ELF-1 (cell line): Measurements from ENCODE around the gene MRPS34.

Source experiments
- DNase-seq: peaks from one replicate; pipeline ENCODE4 v3.0.0-alpha.2; 2016; ENCODE audit warnings: low read depth, low spot score

MRPS34 gene

DNA sequence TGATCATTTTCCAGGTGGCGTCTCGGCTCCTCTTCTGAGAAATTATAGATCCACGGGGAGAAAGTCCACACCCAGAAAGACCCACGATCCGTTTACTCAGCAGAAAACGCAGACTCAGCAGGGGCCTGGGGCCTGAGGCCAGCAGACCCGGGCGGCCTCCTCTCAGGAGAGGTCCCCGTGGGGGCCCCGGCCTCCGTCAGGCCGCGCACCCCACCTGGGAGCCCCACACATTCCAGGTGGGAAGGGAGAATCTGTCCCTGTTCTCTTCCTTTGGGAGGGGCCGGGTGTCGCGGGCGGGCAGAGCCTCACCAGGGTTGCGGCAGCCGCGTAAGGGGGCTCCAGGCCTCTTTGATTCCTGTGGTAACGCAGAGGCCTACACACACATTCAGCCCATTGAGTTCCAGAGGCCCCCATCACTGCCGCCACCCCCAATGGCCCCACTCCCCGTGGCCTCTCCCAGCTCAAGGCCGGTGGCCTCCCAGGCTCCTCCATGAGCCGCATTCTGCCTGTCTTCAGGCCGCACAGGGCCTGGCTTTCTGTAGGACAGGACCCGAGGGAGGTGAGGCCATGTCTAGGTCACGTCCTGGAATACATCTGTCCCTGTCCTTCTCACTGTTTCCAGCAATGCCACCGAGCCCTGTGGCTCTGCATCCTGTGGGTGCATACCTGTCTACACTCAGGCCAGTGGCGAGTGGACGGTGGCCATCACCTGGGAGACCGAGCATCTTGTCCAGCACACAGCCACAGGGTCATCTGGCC lies 22.2 kb upstream of the MRPS34 start:
- no peak for DNase-seq

DNA sequence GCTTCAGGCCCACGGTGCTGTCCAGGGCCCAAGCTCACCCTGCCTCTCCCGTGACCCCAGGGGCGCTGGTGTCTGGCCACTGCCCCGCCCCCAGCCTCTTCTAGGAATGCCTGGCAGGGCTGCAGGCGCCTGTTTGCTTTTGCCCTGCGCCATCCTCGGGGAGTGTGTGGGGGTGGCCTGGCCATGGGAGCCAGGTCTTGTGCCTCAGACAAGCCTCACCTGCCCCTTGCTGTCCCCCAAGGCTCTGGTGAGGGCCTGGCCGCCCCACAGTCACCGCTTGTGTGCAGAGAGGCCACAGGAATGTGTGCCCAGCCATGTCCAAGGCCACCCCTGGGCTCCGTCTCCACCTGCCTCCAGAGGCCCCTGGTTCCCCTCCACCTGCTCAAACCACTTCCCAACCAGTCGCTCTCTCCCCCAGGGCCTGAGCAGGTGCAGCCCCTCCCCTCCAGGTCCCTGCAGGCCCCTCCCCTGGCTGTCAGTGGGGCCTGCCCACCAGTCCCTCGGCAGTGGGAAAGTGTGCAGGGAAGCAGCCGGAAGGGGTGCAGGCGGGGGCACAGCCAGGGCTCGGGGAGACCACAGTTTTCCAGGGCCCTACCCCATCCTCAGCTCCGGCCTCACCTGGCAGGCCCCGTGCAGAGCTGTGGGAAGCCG lies 21.4 kb upstream of the MRPS34 start:
- DNase-seq: no peak

DNA sequence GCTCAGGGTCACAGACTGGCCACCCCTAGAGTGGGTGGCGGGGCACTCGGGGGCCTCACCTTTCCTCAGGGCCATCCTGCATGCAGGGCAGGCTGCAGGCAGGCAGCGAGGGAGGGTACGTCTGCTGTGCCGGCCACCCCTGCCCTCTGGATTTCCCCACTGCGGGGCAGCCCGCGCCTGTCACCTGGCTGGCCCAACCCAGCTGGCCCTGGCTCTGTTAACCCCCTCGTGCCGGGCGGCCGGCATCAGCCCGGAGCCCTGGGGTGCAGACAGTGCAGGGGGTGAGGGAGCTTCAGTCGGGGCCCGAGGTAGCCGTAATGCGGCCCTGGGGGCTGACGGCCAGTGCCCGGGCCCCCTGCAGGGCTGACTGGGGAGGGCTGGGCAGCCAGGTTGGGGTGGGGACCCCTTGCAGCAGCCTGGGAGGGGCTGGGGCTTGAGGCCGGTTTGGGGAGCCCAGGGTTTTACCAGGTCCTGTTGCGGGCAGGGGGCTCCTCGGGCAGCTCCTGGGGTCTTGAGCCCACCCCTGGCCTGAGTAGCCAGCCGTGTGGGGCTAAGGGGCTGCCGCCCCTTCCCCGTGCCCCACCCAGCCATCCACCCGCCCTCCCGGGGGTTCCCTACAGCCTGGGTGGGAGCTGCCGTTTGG lies 20.8 kb upstream of the MRPS34 start, which contains the start of gene IGFALS:
Gene IGFALS, minus strand, starts transcription at position 128 of the 643 bp plus-strand sequence. Its CDS starts 53 bp downstream, at position 75.
- no peak for DNase-seq

DNA sequence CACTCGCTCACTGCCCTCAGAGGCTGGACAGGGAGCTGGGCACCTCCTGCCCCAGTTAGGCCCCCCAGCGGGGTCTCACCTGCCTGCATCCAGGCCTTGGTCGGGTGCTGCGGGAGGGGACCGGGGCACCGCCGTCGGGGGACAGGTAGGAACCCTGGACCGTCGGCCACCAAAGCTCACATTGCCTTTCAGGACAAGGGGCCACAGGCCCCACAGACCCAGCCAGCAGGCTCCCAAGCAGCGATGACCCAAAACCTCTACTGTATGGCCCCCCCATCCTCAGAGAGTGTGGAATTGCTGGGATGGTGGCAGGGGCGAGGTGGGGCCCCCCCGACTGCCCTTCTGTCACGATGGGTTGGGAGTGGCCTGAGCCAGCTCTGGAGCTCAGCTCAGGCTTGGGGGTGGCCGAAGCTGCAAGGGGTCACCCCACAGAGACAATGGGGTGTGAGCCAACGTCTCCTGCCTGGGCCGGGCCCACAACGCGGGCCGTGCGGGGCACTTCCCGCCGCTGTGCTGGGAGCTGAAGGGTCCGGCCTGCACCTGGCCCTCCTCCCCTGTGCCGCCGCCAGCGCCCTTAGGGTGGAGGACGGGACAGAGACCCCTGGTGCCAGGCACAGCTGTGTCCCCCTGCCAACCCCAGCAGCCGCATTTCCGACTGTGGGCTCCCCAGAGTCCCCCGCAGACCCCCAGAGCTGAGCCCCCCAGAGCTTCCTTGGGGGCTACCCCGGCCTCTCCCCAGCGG lies 20.1 kb upstream of the MRPS34 start:
- DNase-seq: no peak

DNA sequence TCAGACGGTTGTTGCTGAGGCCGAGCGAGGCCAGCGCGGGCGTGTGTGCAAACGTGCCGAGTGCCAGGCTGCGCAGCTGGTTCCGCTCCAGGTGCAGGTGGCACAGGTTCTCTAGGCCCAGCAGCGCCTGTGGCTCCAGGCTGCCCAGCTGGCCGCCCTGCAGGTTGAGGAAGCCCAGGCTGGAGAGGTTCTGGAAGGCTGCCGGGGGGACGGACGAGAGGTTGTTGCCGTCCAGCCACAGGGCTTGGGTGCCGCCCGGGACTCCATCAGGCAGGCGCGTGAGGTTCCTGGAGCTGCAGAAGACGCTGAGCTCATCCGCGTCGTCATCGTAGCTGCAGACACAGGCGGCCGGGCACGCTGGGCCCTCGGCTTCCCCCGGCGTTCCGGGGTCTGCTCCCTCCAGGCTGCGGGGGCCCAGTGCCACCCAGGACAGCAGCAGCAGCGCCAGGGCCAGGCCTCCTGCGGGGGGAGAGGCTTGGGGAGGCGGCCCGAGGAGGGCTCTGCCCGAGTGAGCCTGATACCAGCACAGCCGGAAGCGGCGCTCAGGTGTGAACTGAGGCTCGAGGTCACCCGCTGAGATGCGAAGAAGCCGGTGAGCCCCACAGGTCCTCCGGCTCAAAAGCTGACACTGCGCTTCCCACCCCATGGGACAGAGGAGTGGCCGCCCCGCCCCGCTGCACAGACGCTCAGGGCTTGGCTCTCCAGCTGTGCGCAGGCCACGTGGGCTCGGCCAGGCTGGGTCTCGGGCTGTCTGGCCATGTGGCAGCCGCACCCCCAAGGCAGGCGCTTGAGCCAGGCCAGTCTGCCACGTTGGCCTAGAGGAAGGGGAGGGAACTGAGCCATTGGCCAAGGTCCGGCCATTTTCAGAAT lies 19.2 kb upstream of the MRPS34 start:
- DNase-seq: no peak

DNA sequence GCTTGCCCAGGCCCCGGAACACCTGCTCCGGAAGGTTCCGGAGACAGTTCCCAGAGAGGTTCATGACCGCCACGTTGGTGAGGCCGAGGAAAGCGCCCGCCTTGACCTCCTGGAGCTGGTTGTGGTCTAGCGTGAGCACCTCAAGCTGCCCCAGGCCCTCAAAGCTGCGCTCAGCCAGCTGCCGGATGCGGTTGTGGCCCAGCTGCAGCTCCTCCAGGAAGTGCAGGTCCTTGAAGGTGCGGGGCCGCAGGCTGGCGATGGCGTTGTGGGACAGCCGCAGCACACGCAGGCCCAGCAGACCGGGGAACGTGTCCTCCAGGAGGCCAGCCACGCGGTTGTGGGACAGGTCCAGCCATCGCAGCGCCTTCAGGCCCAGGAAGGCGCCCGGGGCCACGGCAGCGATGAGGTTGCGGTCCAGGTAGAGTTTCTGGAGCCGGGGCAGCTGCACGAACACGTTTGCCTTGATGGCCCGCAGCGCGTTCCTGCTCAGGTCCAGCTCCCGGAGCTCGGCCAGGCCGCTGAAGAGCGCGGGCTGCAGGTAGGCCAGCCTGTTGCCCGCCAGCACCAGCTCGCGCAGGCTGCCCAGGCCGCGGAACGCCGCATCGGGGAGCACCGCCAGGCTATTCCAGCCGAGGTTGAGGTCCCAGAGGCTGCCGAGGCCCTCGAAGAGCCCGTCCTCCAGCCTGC lies 18.5 kb upstream of the MRPS34 start:
- no peak for DNase-seq

DNA sequence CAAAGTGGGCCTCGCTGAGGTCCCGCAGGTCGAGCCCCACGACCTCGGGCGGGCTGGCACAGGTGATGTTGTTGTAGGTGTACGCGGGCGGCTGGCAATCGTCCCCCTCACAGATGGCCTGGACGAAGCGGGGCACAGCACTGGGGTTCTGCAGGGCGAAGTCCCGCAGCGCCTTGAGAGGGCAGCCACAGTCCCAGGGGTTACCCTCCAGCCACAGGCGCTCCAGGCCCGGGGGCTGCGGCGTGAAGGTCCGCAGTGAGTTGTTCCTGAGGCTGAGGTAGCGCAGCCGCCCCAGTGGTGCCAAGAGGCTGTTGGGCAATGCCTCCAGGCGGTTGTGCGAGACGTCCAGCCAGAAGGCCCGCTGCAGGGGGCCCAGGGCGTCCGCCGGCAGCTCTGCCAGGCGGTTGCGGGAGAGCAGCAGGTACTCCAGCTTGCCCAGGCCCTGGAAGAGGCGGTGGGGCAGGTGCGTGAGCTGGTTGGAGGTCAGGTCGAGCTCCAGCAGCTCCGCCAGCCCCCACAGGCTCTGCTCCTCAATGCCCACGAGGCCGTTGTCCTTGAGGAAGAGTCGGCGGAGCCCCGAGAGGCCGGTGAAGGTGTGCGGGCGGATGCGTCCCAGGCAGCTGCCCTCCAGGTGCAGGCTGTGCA lies 17.8 kb upstream of the MRPS34 start:
- no peak for DNase-seq

DNA sequence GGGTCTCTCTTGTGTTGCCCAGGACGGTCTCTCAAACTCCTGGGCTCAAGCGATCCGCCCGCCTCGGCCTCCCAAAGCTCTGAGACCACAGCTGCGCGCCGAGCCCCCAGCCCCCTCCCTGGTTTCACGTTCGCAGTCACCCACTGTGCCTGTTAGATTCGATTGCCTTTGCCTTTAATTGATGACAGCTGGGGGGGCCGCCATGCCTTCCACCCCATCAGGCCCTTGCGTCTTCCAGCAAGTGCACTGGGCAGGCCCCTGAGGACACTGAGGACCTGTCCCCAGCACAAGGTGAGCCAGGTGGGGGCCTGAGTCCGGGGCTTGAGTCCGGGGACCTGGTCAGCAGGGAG lies 17.3 kb upstream of the MRPS34 start:
- no peak for DNase-seq

DNA sequence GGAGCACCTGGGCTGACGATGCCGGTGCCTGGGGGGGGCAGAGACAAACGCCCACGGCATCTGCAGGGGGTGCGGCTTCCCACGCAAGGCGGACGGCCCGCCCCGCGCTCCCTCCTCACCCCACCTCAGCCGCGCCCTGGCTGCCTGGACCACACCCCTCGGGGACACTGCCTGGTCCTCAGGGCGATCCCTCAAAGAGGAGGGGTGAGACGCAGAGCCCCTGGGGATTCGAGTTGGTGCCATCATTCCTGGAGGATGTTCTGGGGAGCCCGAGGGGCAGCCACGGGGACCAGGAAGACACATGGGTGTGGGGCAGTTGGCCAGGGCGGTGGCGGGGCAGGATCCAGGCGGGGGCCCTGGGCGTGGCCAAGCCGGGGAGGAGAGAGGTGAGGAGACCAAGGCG lies 16.7 kb upstream of the MRPS34 start:
- no peak for DNase-seq

DNA sequence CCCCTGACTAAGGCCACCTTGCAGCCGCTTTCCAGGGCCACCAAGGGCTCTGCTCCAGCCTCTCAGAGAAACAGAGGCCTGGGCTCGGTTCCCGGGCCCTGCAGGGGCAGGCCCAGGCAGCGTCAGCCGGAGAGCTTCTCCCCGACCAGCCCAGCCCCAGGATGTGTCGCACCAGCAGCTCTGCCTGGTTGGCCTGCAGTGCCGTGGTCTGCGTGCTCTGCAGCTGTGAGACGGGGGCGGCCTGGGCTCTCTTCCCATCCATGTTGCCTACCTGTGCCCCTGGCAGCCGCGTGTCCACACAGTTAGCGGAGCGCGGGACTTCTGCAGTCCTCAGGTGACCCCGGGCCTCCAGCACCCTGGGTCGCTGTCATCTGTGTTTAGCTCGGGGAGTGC lies 15.8 kb upstream of the MRPS34 start:
- peak; percentile 48 for DNase-seq

DNA sequence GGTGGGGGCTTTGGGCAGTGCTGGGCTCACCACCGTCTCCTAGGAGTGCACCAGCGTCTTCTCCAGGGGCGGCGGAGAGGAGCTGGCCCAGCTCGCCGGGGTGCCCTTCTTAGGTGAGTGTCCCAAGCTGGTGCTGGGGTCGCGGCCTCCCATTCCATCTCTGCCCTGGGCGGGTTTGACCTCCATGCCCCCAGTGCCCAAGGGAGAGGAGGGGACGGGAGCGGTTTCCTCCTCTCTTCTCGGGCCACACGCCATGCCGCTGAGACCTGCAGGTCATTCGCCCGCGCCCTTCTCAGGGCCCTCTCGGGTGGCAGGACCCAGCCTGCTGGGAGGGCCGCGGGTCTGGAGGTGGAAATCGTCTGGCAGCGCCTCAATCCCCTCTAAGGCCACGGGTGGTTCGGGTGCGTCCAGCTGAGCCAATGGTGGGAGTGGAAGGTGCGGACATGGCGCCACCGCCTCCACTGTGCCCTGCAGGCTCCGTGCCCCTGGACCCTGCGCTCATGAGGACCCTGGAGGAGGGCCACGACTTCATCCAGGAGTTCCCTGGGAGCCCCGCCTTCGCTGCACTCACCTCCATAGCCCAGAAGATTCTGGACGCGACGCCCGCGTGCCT lies 15.3 kb upstream of the MRPS34 start:
- DNase-seq: no peak

DNA sequence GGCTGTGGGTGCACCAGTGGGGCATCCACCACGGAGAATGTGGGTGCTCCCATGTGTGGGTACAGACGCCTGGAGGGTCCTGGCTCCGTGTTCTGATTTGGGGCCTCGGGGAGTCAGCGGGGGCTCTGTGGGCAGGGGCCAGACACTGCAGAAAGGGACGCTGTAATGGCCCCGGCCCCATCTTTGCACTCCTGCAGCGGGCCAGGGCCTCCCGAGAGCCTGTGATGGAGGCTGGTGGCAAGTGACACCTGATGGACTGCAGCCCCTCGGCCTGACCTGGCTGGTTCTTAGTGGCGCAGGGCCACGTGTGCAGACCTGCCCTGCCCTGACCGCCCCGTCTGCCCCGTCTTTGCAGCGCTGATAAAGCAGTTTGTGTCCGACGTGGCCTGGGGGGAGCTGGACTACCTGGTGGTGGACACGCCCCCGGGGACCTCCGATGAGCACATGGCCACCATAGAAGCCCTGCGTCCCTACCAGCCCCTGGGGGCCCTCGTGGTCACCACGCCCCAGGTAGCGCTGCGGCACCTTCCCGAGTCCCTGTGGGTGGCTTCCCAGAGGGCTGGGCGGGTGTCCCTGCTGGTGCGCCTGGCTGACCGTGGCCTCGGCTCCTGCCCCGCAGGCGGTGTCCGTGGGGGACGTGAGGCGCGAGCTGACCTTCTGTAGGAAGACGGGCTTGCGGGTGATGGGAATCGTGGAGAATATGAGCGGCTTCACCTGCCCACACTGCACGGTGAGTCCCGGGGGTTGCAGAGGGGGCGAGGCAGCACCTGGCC lies 14.6 kb upstream of the MRPS34 start:
- no peak for DNase-seq

DNA sequence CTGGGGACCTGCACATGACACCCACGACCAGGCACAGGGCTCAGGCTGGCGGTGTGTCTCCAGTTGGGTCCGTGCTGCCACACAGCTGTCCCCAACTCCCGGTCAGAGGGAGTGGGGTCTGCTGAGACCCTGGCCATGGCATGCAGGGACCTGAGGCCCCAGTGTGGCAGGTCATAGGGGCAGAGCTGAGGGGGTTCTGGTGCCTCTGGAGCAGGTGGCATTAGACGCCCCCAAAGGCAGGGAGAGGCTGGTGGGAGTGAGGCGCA lies 14.1 kb upstream of the MRPS34 start:
- DNase-seq: no peak

DNA sequence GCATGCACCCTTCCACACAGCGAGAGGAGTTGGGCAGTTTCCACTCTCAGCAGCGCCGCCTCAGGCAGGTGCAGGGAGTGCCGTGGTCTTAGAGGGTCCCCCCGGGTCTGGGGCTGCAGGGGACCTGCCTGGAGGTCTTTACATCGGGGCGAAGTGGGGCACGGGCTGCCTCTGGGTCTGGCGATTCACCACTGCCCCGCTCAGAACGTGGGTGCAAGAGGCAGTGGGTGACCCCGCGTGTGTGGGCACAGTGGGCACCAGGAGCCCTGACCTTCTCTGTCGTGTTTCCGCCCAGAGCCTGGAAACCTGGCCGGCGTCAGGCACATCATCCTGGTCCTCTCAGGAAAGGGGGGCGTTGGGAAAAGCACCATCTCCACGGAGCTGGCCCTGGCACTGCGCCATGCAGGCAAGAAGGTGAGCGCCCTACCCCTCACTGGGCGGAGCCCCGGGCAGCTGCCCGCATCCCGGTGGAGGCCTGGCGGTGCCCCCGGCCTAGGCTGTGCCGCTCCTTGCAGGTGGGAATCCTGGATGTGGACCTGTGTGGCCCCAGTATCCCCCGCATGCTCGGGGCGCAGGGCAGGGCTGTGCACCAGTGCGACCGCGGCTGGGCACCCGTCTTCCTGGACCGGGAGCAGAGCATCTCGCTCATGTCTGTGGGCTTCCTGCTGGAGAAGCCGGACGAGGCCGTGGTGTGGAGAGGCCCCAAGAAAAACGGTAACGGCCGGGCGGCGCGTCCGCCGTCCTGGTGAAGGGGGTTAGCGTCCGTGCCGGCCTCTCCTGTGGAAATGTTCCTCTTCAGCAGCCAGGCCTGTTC lies 13.5 kb upstream of the MRPS34 start:
- DNase-seq: no peak

DNA sequence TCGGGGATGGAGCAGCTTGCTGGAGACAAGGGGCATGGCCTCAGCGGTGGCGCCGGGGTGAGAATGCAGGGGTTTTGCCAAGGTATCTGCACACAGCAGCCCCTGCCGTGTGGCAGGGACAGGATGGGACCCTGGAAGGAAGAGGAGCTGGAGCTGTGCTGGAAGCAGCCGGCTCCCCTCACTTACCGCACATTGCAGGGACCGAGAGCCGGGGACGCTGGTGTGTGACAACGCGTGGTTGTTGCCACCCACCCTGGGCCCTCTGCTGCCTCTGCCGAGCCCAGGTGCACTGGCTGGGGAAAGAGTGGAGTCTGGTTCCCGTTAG lies 12.9 kb upstream of the MRPS34 start:
- no peak for DNase-seq

DNA sequence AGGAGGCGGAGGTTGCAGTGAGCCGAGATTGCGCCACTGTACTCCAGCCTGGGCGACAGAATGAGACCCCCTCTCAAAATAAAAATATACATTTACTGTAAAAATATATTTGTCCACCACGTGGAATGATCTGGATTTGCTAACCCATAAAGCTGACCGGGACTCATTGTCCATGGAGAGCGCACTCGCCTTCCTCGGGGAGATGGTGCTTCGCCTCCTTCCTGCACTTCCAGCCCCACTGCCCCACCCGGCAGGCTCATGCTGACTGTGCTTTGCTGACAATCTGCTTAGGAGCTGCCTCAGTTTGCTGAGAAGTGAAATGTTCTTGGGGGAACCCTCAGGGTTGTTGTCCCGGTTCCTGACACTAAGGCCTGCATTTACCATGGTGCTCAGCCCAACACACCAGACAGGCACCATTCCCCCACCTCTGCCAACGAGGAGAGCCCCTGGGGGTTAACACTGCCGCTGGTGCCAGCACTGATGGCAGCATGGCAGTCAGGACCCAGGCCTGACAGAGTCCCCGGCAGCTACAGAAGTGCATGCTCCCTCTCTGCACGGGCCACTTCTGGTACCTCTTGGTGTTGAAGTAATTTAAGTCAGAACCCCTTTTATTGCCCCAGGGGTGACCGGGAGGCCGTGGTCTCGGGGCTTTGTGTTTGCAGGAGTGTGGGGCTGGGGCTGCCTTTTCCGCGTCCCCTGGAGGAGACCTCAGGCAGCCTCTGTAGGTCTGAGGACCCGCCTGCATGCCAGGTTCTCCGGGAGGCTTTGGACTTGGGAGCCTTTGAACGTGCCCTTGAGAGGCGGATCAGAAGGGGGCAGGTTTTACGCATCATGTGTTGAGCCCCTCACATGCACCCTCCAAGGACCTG lies 12.3 kb upstream of the MRPS34 start:
- DNase-seq: no peak

DNA sequence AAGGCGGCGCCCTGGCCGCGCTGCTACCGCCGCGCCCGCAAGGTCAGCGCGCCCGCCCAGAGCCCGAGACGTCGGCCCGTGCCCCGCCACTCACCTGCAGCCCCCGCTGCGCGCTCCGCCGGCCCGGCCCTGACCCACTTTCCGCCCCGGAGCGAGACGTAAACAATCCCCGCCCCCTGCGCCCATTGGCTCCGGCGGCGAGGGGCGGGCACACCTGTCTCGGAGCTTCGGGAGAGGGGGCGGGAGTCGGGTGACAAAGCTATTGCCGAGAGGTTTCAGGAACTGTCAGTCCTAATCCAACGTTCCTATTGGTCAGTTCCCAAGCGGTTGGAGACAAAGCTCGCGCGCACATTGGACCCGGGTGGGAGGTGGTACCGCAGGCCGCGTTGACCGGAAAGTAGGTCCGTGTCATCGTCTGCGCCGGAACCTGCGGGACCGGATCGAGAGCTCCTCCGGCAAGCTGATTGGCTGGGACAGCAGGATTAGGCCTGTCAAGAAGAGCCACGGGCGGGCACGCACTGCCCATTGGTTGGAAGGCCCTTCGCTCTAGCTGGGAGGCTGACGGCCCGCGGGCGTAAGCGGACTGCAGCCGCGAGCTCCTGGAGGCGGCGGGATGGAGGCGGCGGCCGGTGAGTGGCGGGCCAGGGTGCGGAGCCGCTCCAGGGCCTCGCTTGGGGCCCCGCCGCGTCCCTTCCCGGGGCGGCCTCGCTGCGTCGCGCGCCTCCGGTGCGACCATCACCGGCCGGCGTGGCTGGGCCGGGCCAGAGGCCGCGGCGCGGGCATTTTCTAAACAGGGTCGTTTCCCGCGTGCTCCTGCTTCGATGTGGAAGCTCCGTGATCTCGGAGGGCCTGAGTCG lies 9.7 kb upstream of the MRPS34 start, which contains the start of the genes NUBP2 and SPSB3:
Gene NUBP2, plus strand, starts transcription at position 553 of the 857 bp plus-strand sequence. Its CDS starts 61 bp downstream, at position 614.
Gene SPSB3, minus strand, starts transcription at position 164 of the 857 bp plus-strand sequence. CDS start 1,088 bp downstream, outside the sequence.
- peak; percentile 100 for DNase-seq
